Measurements from ENCODE around the gene DCK. TPM values are rescaled to one million over a fixed set of nuclear protein-coding genes. Genes with fewer than 3 reads are reported as not detected.

The DCK gene
- total RNA-seq, 4 donors from 2014 or later = 6.3 to 17.2 (median 11.8) TPM

GRCh38 chr4:70969076-70969475 lies 24.4 kb upstream of the DCK start:
- intact Hi-C loops (cut with DNase I; ENCODE audit: low total_unique reads) (no loop called here), in situ Hi-C loops (cut with MboI; ENCODE audit: low sequenced_read_pairs in 4 of 4) (no loop called here)
- Histone ChIP-seq H3K4me3 (no peak overlapping the region), H3K9me3 (no peaks in the 10 kb centered on the region), H3K27me3 (no peaks in the 10 kb centered on the region), H3K27ac (no peak overlapping the region), H3K4me1 (no peaks in the 10 kb centered on the region), H3K36me3 (no peaks in the 10 kb centered on the region)
- no peak for DNase-seq
- ATAC-seq = no peak
- TF ChIP-seq POLR2A (IDR thresholded peaks at IDR 0.05) = no peak
- no peak for TF ChIP-seq CTCF (IDR thresholded peaks at IDR 0.05 in 4 of 5, conservative IDR thresholded peaks at IDR 0.05 in 1 of 5)

- Histone ChIP-seq H3K4me1 (no peaks in the 10 kb centered on the region), H3K36me3 (no peaks in the 10 kb centered on the region), H3K9me3 (no peaks in the 10 kb centered on the region), H3K27me3 (no peaks in the 10 kb centered on the region), H3K27ac (no peak overlapping the region), H3K4me3 (no peak overlapping the region)
- intact Hi-C loops (cut with DNase I; ENCODE audit: low total_unique reads) = no loop called here
- in situ Hi-C loops (cut with MboI; ENCODE audit: low sequenced_read_pairs in 4 of 4) = loop anchor here in 2 of 4 donors (25.0 kb wide), 2 partner anchors 289 to 314 kb away; partner anchors contain the start of genes JCHAIN (in 1 of the 2) and UTP3 (in 1 of the 2)
- no peak for DNase-seq
- TF ChIP-seq CTCF (IDR thresholded peaks at IDR 0.05 in 4 of 5, conservative IDR thresholded peaks at IDR 0.05 in 1 of 5) (no peak), POLR2A (IDR thresholded peaks at IDR 0.05) (no peak)
- ATAC-seq = no peak
Observed at GRCh38 chr4:70976252-70976651, 17.2 kb upstream of the DCK start.

GRCh38 chr4:70979445-70980008 lies 13.9 kb upstream of the DCK start:
- Histone ChIP-seq H3K9me3 (no peaks in the 10 kb centered on the region), H3K27ac (no peak overlapping the region), H3K4me3 (no peak overlapping the region), H3K4me1 (no peaks in the 10 kb centered on the region), H3K36me3 (no peaks in the 10 kb centered on the region), H3K27me3 (no peaks in the 10 kb centered on the region)
- TF ChIP-seq POLR2A (IDR thresholded peaks at IDR 0.05) (no peak), CTCF (IDR thresholded peaks at IDR 0.05 in 4 of 5, conservative IDR thresholded peaks at IDR 0.05 in 1 of 5) (no peak)
- intact Hi-C loops (cut with DNase I; ENCODE audit: low total_unique reads) = no loop called here
- ATAC-seq = no peak
- in situ Hi-C loops (cut with MboI; ENCODE audit: low sequenced_read_pairs in 4 of 4) = loop anchor here in 2 of 4 donors (25.0 kb wide), 2 partner anchors 292 to 317 kb away; partner anchors contain the start of genes JCHAIN (in 1 of the 2) and UTP3 (in 1 of the 2)
- no peak for DNase-seq

GRCh38 chr4:70980196-70980595 lies 13.3 kb upstream of the DCK start:
- no peaks in the 10 kb centered on the region for H3K9me3 ChIP-seq
- no peaks in the 10 kb centered on the region for H3K27me3 ChIP-seq
- no peaks in the 10 kb centered on the region for H3K36me3 ChIP-seq
- DNase-seq (no peak), ATAC-seq (no peak)
- intact Hi-C loops (cut with DNase I; ENCODE audit: low total_unique reads) = no loop called here
- H3K27ac ChIP-seq = no peak overlapping the region
- H3K4me1 ChIP-seq = no peaks in the 10 kb centered on the region
- in situ Hi-C loops (cut with MboI; ENCODE audit: low sequenced_read_pairs in 4 of 4) = loop anchor here in 2 of 4 donors (25.0 kb wide), 2 partner anchors 293 to 318 kb away; partner anchors contain the start of genes JCHAIN (in 1 of the 2) and UTP3 (in 1 of the 2)
- TF ChIP-seq CTCF (IDR thresholded peaks at IDR 0.05 in 4 of 5, conservative IDR thresholded peaks at IDR 0.05 in 1 of 5) (no peak), POLR2A (IDR thresholded peaks at IDR 0.05) (no peak)
- H3K4me3 ChIP-seq = no peak overlapping the region
